GM10847 (cell line): ENCODE measurements around the gene HIPK1.

Experiments used
- POLR2A ChIP-seq: IDR thresholded peaks from 2 replicates; pipeline ENCODE4 v1.6.1; 2011; ENCODE audit not compliant: insufficient read length; ENCODE audit errors: extremely low read depth

HIPK1 gene

GRCh38 chr1:113947388-113948107 lies 18.4 kb downstream of the HIPK1 start:
- TF ChIP-seq POLR2A = no peak

DNA sequence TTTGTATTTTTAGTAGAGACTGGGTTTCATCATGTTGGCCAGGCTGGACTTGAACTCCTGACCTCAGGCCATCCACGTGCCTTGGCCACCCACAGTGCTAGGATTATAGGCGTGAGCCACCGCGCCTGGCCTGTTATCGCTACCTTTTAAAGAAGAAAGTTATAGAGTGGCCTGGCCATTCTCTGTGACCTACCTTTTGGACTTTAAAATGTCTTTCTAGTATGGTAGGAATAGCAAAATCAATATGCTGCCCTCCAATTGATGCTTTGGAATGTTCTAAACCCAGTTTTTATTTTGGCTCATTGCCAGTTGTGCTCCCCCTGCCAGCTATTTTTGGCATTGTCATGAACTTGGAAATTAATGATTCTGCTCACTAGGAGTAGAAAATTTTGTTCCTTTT lies 19.9 kb downstream of the HIPK1 start:
- no peak for TF ChIP-seq POLR2A

DNA sequence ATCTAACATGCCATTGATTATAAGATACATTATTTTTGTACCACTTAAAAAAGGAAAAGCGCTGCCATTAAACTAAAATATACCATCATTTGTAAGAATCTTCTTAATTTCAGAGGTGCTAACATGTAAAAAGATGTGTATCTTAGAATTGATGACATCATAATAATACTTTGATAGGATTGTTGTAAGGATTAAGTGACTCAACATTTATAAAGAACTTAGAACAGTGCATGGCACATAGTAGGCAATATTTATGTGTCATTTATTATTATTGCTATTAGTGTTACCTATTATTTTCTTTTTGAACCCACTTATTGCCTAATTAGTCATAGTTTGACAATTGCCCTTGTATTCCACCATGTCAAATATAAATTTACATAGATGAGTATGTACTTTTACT lies 21.8 kb downstream of the HIPK1 start:
- TF ChIP-seq POLR2A = no peak

DNA sequence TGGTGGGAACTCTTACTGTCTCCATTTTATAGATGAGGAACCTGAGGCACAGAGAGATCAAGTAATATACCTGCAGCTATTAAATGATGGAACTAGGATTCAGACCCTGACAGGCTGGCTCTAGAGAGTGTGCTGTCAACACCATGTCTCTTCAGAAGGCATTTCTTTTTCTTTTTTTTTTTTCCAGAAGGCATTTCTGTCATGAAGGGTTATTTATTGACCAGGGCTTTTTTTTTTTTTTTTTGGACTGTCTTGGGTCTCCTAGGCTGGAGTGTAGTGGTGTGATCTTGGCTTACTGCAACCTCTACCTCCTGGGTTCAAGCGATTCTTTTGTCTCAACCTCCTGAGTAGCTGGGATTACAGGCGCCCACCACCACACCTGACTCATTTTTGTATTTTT lies 22.6 kb downstream of the HIPK1 start:
- TF ChIP-seq POLR2A = no peak

DNA sequence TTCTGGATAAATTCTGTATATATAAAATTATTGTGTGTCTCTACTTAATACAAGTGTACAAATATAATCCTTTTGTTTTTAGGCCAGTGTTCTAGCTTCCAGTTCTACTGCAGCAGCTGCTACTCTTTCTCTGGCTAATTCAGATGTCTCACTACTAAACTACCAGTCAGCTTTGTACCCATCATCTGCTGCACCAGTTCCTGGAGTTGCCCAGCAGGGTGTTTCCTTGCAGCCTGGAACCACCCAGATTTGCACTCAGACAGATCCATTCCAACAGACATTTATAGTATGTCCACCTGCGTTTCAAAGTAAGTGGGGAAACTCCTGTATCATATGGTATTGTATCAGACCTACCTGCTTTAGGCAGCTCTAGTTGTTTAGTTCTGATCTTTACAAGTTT lies 28.9 kb downstream of the HIPK1 start:
- no peak for TF ChIP-seq POLR2A

- no peak for TF ChIP-seq POLR2A
Observed at GRCh38 chr1:113958691-113959090, 29.6 kb downstream of the HIPK1 start.

DNA sequence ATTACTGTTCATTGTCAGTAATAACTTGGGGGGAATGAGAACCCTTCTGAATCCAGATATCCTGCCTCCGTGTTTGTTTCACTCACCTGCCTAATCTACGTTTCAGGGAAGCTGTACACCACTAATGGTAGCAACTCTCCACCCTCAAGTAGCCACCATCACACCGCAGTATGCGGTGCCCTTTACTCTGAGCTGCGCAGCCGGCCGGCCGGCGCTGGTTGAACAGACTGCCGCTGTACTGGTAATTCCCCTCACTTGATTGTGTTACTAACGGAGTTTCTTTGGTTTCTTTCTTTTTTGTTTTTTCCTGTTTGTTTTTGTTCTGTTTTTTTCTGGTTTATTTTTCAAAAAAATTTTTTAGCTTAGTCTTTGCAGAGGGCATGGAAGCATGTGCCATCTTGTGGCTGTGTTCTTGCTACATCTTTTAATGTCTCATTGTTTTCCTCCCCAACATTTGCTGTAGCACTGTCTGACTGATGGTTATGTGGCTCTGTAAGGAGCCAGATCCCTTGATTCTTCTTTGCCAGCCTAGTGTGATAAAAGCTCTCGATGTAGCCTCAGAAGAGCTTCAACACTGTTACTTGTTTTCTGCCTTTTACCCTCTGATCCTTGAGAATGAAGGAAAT lies 34.3 kb downstream of the HIPK1 start:
- TF ChIP-seq POLR2A = no peak

- no peak for TF ChIP-seq POLR2A
Observed at GRCh38 chr1:113965703-113966412, 36.7 kb downstream of the HIPK1 start.

- no peak for TF ChIP-seq POLR2A
Observed at GRCh38 chr1:113972954-113973353, 43.8 kb downstream of the HIPK1 start.

GRCh38 chr1:113975211-113975895 lies 46.2 kb downstream of the HIPK1 start:
- TF ChIP-seq POLR2A = no peak

- TF ChIP-seq POLR2A = no peak
Observed at GRCh38 chr1:113976609-113977278, 47.6 kb downstream of the HIPK1 start.

DNA sequence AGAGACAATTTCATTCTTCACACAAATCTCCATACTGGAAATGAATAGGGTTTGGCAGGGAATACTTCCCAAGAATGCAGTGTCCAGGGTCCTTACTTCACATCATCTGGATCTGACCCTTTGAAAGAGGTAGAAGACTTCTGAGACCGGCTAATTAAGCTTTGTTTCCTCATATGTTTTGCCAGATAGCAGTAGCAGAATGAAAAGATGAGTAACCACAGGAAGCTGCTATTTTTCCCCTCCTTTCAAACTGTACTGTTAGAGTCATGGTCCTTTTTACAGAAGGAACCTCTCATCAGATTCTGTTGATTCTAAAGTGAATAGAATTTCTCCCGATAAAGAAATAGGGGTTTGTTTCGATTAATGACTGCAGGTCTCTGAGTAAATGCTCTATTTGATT lies 48.8 kb downstream of the HIPK1 start:
- TF ChIP-seq POLR2A = no peak

DNA sequence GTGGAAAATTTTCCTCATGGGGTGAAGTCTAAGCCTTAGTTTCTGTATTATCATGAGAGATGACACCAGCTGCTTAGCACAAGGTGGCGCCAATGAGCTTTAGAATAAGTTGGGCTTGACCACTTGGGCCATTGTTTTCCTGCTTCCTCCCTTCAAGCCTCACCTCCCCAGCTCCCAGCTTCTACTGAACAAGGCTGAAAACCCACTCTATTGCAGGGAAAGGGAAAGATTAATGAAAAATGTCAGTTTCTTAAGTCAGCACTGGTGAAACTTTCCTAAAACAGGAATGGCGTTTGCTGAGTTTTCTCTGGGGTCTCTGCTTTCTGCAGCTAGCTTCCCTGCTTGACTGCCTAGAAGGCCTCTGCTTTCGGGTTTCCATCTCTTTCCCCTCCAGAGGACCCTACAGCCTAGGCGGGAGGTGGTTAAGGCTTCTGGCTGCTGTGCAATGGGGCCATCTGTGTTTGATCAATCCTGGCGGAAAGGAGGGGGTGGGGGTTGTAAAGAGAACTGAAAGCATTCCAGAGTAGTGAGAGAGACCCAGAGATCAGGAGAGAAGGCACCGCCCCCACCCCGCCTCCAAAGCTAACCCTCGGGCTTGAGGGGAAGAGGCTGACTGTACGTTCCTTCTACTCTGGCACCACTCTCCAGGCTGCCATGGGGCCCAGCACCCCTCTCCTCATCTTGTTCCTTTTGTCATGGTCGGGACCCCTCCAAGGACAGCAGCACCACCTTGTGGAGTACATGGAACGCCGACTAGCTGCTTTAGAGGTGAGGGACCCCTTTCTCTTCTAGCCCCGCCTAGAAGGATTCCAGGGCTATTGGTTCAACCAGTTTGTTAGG lies 50.0 kb downstream of the HIPK1 start, which contains the start of gene OLFML3:
Gene OLFML3, plus strand, starts transcription at position 612 of the 840 bp plus-strand sequence. Its CDS starts 43 bp downstream, at position 655.
- no peak for TF ChIP-seq POLR2A

- no peak for TF ChIP-seq POLR2A
Observed at GRCh38 chr1:113980110-113980509, 51.0 kb downstream of the HIPK1 start.
